AG04450 (cell line): ENCODE measurements around the gene PTPRG. TPM values are rescaled to one million over a fixed set of nuclear protein-coding genes. Genes with fewer than 3 reads are reported as not detected.

Experiments
- CTCF ChIA-PET: fragments of 300-600, 350-600 bp; formaldehyde crosslinking; extraction: SDS; loops from one replicate; lab custom pipeline; 2022; ENCODE audit warnings: antibody characterized with exemption, inconsistent platforms; lab: Charles Lee
- POLR2A ChIA-PET: fragments of 350-600 bp; formaldehyde crosslinking; extraction: SDS; loops from one replicate; lab custom pipeline; 2021; ENCODE audit warnings: antibody characterized with exemption, inconsistent platforms; lab: Yijun Ruan, JAX
- DNase-seq: peaks from one replicate; pipeline ENCODE4 v3.0.0-alpha.2; 2011; ENCODE audit warnings: low read depth, low spot score
- H3K27ac ChIP-seq: one replicate; pipeline ENCODE4 v1.5.1; 2012; ENCODE audit warnings: low read depth, low read length, control low read depth
- H3K27me3 ChIP-seq: one replicate; pipeline ENCODE4 v1.6.0; 2012; ENCODE audit warnings: low read length; ENCODE audit not compliant: control insufficient read depth, insufficient read depth
- H3K4me3 ChIP-seq: 2 replicates; pipeline ENCODE4 v1.5.1; 2011; ENCODE audit warnings: mild to moderate bottlenecking, low read depth, low read length, control low read depth
- H3K9me3 ChIP-seq: 2 replicates; pipeline ENCODE4 v1.5.1; 2012; ENCODE audit warnings: low read length; ENCODE audit not compliant: control insufficient read depth, insufficient read depth
- polyA plus RNA-seq: library from polyadenylated mRNA; depleted of rRNA; stranded (reverse); fragments of >200 nt; gene quantifications from 2 replicates; pipeline ENCODE4 v1.2.3, GENCODE V29; 2011
- TF ChIP-seq, protein P1 (sequence below): IDR thresholded peaks from 2 replicates; pipeline ENCODE4 v1.5.1; 2011; ENCODE audit warnings: low read depth, low read length, control low read depth, inconsistent platforms

The PTPRG gene
- polyA plus RNA-seq, 1 experiment = 26.5 TPM

DNA sequence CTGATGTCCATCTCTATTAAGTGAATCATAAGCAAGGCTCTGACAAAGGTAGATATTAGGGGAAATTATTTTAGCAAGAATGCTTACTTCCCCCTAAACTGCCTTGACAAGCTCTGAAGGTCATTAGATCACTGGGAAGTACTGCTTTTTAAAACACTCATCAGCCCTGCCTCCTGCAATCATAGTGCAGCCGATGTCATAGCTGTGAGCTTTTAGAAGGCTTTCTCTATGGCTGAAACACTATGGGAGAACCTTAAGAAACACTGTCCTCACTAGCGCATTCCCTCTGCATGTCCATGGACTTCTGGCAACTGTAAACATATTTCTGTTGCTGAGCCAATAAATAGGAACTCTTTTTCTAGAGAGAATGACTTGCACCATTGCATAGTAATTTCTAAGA is 38.7 kb upstream of the PTPRG start:
- H3K27ac ChIP-seq = no peak overlapping the region
- ChIA-PET POLR2A (no interaction called here), CTCF (no interaction called here)
- TF ChIP-seq, protein P1, sequence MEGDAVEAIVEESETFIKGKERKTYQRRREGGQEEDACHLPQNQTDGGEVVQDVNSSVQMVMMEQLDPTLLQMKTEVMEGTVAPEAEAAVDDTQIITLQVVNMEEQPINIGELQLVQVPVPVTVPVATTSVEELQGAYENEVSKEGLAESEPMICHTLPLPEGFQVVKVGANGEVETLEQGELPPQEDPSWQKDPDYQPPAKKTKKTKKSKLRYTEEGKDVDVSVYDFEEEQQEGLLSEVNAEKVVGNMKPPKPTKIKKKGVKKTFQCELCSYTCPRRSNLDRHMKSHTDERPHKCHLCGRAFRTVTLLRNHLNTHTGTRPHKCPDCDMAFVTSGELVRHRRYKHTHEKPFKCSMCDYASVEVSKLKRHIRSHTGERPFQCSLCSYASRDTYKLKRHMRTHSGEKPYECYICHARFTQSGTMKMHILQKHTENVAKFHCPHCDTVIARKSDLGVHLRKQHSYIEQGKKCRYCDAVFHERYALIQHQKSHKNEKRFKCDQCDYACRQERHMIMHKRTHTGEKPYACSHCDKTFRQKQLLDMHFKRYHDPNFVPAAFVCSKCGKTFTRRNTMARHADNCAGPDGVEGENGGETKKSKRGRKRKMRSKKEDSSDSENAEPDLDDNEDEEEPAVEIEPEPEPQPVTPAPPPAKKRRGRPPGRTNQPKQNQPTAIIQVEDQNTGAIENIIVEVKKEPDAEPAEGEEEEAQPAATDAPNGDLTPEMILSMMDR = no peak
- H3K4me3 ChIP-seq = no peak overlapping the region
- DNase-seq = no peak
- peaks cover 10% of the 10 kb centered on the region for H3K27me3 ChIP-seq
- H3K9me3 ChIP-seq = no peaks in the 10 kb centered on the region

DNA sequence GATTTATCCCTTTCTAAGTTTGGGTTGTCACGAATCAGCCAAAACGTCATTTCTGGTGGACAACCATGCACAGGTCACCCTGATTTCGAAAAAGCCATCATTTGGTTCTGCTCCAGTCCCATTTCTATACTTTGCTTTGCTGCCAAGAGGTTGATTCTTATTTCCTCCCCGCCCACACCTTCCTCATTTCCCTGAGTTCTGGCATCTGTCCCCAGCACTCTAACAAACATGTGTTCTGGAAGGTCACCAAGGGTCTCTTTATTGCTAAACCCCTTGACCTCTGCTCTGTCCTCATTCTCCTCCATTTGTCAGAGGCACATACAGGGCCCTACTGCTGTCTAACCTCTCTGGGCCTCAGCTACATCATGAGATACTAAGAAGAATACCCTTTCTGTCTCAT is 36.4 kb upstream of the PTPRG start:
- Histone ChIP-seq H3K27me3 (peaks cover 9% of the 10 kb centered on the region), H3K9me3 (no peaks in the 10 kb centered on the region), H3K4me3 (no peak overlapping the region), H3K27ac (no peak overlapping the region)
- CTCF ChIA-PET = no interaction called here
- POLR2A ChIA-PET = no interaction called here
- TF ChIP-seq, protein P1 = no peak
- no peak for DNase-seq

DNA sequence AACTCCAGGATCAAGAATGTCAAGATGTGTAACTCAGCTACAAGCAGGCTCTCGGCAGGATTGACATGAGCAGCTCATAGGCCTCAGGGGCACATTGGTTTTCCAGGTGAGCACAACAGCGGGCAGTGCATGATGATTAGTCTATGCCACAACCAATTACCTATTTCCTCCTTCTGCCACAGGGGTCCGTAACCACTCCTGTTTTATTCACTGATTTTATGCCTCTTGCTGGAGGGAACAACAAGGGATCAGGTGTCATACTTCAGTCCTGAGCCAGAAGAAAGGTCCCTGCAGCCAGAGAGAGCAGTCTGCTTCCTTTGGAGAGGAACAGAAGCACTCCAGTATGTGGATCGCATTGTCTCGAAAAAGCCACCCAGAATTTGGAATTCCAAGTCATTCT is 35.1 kb upstream of the PTPRG start:
- no peak for DNase-seq
- peaks cover 9% of the 10 kb centered on the region for H3K27me3 ChIP-seq
- TF ChIP-seq, protein P1 = no peak
- no peak overlapping the region for H3K4me3 ChIP-seq
- no peak overlapping the region for H3K27ac ChIP-seq
- H3K9me3 ChIP-seq = no peaks in the 10 kb centered on the region
- ChIA-PET POLR2A (no interaction called here), CTCF (no interaction called here)

DNA sequence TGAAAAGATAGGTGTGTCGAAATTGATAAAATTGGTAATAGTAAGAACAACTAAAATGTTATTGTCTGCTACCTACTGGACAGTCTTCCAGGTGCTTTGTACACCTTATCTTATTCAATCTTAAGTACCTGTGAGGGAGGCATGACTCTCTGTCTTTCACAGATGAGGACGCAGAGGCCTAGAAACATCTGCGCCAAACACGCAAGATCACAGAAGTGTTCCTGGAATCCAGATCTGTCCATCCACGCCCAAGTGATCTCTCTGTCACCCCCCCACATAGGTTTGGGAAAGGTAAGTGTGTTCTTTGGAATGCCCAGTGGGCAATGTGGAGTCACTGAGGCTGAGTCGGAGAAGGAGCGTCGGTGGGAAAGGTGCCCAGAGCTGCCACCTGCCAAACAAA is 34.4 kb upstream of the PTPRG start:
- no peak overlapping the region for H3K4me3 ChIP-seq
- no peaks in the 10 kb centered on the region for H3K9me3 ChIP-seq
- peaks cover 9% of the 10 kb centered on the region for H3K27me3 ChIP-seq
- TF ChIP-seq, protein P1 = no peak
- CTCF ChIA-PET = no interaction called here
- H3K27ac ChIP-seq = no peak overlapping the region
- no peak for DNase-seq
- POLR2A ChIA-PET = no interaction called here

DNA sequence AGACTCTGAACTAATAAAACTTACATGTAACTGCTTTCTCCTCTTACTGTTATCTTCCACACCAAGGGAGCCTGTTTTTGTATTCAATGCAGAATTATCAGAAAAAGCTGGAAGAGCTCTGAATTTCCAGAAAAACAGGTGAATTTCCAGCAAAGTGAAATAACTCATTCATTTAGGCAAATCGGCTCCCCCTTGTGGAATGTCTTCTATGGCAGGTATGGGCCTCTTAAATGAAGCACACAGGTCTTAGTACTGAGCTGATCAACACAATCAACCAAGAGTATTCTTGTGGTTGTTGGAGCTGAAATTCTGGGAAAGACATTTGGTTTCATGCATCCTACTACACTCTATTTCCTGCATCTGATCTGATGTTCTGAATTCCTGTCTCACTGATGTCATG is 31.0 kb upstream of the PTPRG start:
- Histone ChIP-seq H3K27ac (no peak overlapping the region), H3K27me3 (peaks cover 9% of the 10 kb centered on the region), H3K4me3 (no peak overlapping the region), H3K9me3 (no peaks in the 10 kb centered on the region)
- POLR2A ChIA-PET = no interaction called here
- CTCF ChIA-PET = interaction anchor here (0.6 to 2.4 kb wide), 7 partner anchors 9 to 658 kb away, joined by 3 to 10 read pairs (median 3); no protein-coding TSS in a partner anchor
- DNase-seq = no peak
- TF ChIP-seq, protein P1 = peak; percentile 57
